GM21367 (cell line): ENCODE results near the gene GLIPR1L2.

Source experiments
- ATAC-seq: cut with Tn5 transposase; IDR thresholded peaks from one replicate; pipeline ENCODE4 v1.9.1; 2021; ENCODE audit not compliant: unreplicated experiment

Gene GLIPR1L2

GRCh38 chr12:75476071-75476470 lies 85.2 kb downstream of the GLIPR1L2 start:
- ATAC-seq, result no peak

GRCh38 chr12:75477137-75477536 lies 86.2 kb downstream of the GLIPR1L2 start:
- ATAC-seq, result no peak

GRCh38 chr12:75478116-75478794 lies 87.4 kb downstream of the GLIPR1L2 start:
- ATAC-seq, result peak; percentile 24

GRCh38 chr12:75479963-75480461 lies 89.1 kb downstream of the GLIPR1L2 start:
- ATAC-seq, result peak; percentile 34

- peak; percentile 87 for ATAC-seq
Observed at GRCh38 chr12:75480469-75480949, 89.6 kb downstream of the GLIPR1L2 start, which contains the start of gene GLIPR1. GLIPR1 (plus strand) TSS chr12:75480755; CDS start chr12:75480881, 126 bp downstream.

- ATAC-seq, result peak; percentile 10
Observed at GRCh38 chr12:75481013-75481705, 90.3 kb downstream of the GLIPR1L2 start.

GRCh38 chr12:75481774-75482173 lies 90.9 kb downstream of the GLIPR1L2 start:
- no peak for ATAC-seq
